AG04450 (cell line): ENCODE results near the gene ZCCHC24. TPM values are rescaled to one million over a fixed set of nuclear protein-coding genes. Genes with fewer than 3 reads are reported as not detected.

Experiments used
- CTCF ChIA-PET: fragments of 300-600, 350-600 bp; formaldehyde crosslinking; extraction: SDS; loops from one replicate; lab custom pipeline; 2022; ENCODE audit warnings: antibody characterized with exemption, inconsistent platforms; lab: Charles Lee
- POLR2A ChIA-PET: fragments of 350-600 bp; formaldehyde crosslinking; extraction: SDS; loops from one replicate; lab custom pipeline; 2021; ENCODE audit warnings: antibody characterized with exemption, inconsistent platforms; lab: Yijun Ruan, JAX
- DNase-seq: peaks from one replicate; pipeline ENCODE4 v3.0.0-alpha.2; 2011; ENCODE audit warnings: low read depth, low spot score
- H3K27ac ChIP-seq: one replicate; pipeline ENCODE4 v1.5.1; 2012; ENCODE audit warnings: low read depth, low read length, control low read depth
- H3K27me3 ChIP-seq: one replicate; pipeline ENCODE4 v1.6.0; 2012; ENCODE audit warnings: low read length; ENCODE audit not compliant: control insufficient read depth, insufficient read depth
- H3K4me3 ChIP-seq: 2 replicates; pipeline ENCODE4 v1.5.1; 2011; ENCODE audit warnings: mild to moderate bottlenecking, low read depth, low read length, control low read depth
- H3K9me3 ChIP-seq: 2 replicates; pipeline ENCODE4 v1.5.1; 2012; ENCODE audit warnings: low read length; ENCODE audit not compliant: control insufficient read depth, insufficient read depth
- CTCF ChIP-seq: IDR thresholded peaks from 2 replicates; pipeline ENCODE4 v1.5.1; 2011; ENCODE audit warnings: low read depth, low read length, control low read depth, inconsistent platforms
- polyA plus RNA-seq: library from polyadenylated mRNA; depleted of rRNA; stranded (reverse); fragments of >200 nt; gene quantifications from 2 replicates; pipeline ENCODE4 v1.2.3, GENCODE V29; 2011

ZCCHC24 gene
- polyA plus RNA-seq, 1 experiment: 37.4 TPM

- ChIA-PET POLR2A (no interaction called here), CTCF (interaction anchor here (1.4 kb wide), 1 partner anchor 18 kb away, joined by 6 read pairs; no protein-coding TSS in a partner anchor)
- Histone ChIP-seq H3K27ac (no peak overlapping the region), H3K27me3 (no peaks in the 10 kb centered on the region), H3K4me3 (no peak overlapping the region), H3K9me3 (no peaks in the 10 kb centered on the region; the same call in 1 of the 2 replicates)
- TF ChIP-seq CTCF: no peak
- no peak for DNase-seq
These were observed 52.8 kb downstream of the ZCCHC24 start for GRCh38 chr10:79392506-79393176.

GRCh38 chr10:79392020-79392398 lies 53.4 kb downstream of the ZCCHC24 start:
- DNase-seq: no peak
- Histone ChIP-seq H3K27me3 (no peaks in the 10 kb centered on the region), H3K9me3 (no peaks in the 10 kb centered on the region; the same call in 1 of the 2 replicates), H3K27ac (peak overlapping the region; percentile 31), H3K4me3 (no peak overlapping the region)
- TF ChIP-seq CTCF: no peak
- ChIA-PET CTCF (interaction anchor here (1.0 to 1.5 kb wide), 3 partner anchors 9 to 96 kb away, joined by 3 to 6 read pairs (median 4); no protein-coding TSS in a partner anchor), POLR2A (no interaction called here)

- DNase-seq: no peak
- Histone ChIP-seq H3K27me3 (no peaks in the 10 kb centered on the region), H3K4me3 (no peak overlapping the region), H3K9me3 (no peaks in the 10 kb centered on the region; the same call in 1 of the 2 replicates), H3K27ac (peak overlapping the region; percentile 31)
- POLR2A ChIA-PET: interaction anchor here (0.6 to 1.6 kb wide), 2 partner anchors 8 to 97 kb away, joined by 3 read pairs; no protein-coding TSS in a partner anchor
- CTCF ChIA-PET: interaction anchor here (1.0 to 1.5 kb wide), 2 partner anchors 10 to 96 kb away, joined by 3 to 4 read pairs; no protein-coding TSS in a partner anchor
- TF ChIP-seq CTCF: no peak
These were observed 54.0 kb downstream of the ZCCHC24 start for GRCh38 chr10:79391231-79392019.

GRCh38 chr10:79390551-79391229 lies 54.7 kb downstream of the ZCCHC24 start:
- ChIA-PET CTCF (interaction anchor here (1.0 to 1.5 kb wide), 2 partner anchors 10 to 97 kb away, joined by 3 to 4 read pairs; no protein-coding TSS in a partner anchor), POLR2A (interaction anchor here (1.0 to 1.6 kb wide), 2 partner anchors 9 to 55 kb away, joined by 3 read pairs; partner anchors contain the start of gene ZCCHC24)

More at GRCh38 chr10:79390551-79391229, 54.7 kb downstream of the ZCCHC24 start:
- no peak overlapping the region for H3K4me3 ChIP-seq
- H3K27ac ChIP-seq: peak overlapping the region; percentile 52
- no peaks in the 10 kb centered on the region; the same call in 1 of the 2 replicates for H3K9me3 ChIP-seq
- H3K27me3 ChIP-seq: no peaks in the 10 kb centered on the region
- 0 out of 2 replicates have a peak, but pooled peaks have one; percentile 21 for TF ChIP-seq CTCF
- no peak for DNase-seq
